SW 1271 (cell line): ENCODE measurements around the gene SPEG.
A peak's percentile ranks its signal among the peaks of the same experiment; 100 is the strongest.
"Not testable (repeated sequence)": the region's sequence is repeated elsewhere in the genome, so short reads cannot be mapped to it uniquely, and the experiment has no call there.

Experiments used
- DNase-seq, 2 experiments: peaks; one replicate each; lab custom pipeline; 2025; lab: John Stamatoyannopoulos, UW

Gene SPEG

GRCh38 chr2:219434718-219435525 is at the start of gene SPEG:
TSS of gene SPEG (plus strand) at chr2:219434843. CDS start at chr2:219434978, 135 bp downstream.
- no peak for DNase-seq

GRCh38 chr2:219384859-219385258 is 49.8 kb upstream of the SPEG start:
- DNase-seq = no peak

- DNase-seq = no peak
Measured at GRCh38 chr2:219385958-219386520, 48.6 kb upstream of the SPEG start.

DNA sequence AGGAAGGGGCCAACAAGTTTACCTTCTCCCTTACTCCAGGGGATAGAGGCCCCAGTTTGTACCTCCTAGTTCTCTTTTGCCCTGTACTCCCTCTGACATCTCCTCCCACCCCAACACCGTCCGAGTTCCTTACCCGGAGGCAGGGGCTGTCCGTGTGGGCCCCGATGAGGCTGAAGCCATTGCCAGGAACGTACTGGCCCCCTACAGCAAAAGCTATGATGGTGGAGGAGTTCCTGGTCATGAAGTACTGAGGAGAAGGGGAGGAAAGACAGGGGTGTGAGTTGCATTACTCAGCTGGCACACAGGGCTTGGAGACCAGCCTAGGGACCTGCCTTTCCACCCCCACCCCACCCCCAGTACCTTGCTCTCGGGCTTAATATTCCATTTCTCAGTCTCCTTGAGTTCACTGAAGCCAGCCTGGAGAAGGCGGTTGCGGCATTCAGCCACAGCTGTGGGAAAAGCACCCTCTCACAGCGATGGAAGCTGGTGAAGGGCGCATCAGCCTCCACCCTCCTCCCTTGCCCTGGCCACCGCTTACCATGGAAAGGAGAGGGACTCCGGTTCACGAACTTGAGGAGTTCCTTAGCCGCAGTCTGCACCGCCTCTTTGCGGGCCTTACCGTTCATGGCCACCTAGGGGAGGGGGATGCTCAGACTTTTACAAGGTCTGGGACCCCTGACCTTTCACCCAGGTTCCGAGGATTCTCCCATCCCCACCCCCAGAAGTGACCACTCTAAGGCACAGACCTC is 47.9 kb upstream of the SPEG start:
- DNase-seq = no peak

- peak in 1 of 2 experiments; percentile 90 for DNase-seq
Measured at GRCh38 chr2:219387306-219388120, 47.1 kb upstream of the SPEG start, which contains the start of gene DNPEP. TSS of gene DNPEP (minus strand) at chr2:219387912. CDS start at chr2:219387794, 118 bp downstream.

GRCh38 chr2:219388121-219388906 is 46.3 kb upstream of the SPEG start:
- DNase-seq = peak; percentile 68 to 91

- DNase-seq = no peak
Measured at GRCh38 chr2:219388907-219389156, 45.8 kb upstream of the SPEG start.

- DNase-seq = no peak
Measured at GRCh38 chr2:219392754-219393153, 41.9 kb upstream of the SPEG start.

DNA sequence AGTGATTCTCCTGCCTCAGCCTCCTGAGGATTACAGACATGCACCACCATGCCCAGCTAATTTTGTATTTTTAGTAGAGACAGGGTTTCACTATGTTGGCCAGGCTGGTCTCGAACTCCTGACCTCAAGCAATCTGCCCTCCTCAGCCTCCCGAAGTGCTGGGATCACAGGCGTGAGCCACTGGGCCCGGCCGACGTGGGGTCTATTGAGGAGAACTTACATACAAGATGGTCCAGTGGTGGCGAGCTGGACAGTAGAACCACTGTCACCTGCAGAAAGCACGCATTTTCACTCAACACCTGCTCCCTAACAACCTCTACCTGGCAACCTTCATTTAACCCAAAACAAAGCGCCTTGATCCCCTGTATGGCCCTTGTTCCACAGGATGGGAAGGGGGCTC is 39.6 kb upstream of the SPEG start:
- DNase-seq = not testable (repeated sequence)

- DNase-seq = no peak
Measured at GRCh38 chr2:219395609-219396008, 39.0 kb upstream of the SPEG start.

DNA sequence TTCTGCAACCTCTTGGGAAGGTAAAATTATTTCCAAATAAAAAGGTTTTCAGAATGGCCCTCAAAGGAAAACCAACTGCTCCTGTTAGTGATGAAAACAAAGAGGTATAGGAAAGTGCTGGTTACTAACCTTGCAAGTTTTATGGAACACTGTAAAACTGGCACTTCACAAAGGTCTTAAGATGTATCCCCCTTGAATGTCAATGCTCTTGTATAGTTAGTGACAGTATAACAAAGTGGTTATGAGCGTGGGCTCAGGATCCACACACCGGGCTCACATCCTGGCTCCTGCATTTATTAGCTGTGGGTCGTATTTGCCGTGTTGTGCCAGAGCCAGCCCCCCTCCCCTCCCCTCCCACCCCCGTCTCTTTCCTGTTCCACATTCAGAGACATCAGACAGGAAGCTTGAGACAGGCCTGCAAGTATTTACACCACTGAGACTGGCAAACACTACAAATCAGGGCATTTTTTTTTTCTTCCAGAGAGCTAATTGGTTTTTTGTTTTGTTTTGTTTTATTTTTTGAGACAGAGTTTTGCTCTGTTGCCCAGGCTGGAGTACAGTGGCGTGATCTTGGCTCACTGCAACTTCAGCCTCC is 37.7 kb upstream of the SPEG start:
- no peak for DNase-seq

GRCh38 chr2:219398721-219399363 is 35.8 kb upstream of the SPEG start:
- DNase-seq = no peak

GRCh38 chr2:219399716-219400478 is 34.7 kb upstream of the SPEG start:
- no peak for DNase-seq

DNA sequence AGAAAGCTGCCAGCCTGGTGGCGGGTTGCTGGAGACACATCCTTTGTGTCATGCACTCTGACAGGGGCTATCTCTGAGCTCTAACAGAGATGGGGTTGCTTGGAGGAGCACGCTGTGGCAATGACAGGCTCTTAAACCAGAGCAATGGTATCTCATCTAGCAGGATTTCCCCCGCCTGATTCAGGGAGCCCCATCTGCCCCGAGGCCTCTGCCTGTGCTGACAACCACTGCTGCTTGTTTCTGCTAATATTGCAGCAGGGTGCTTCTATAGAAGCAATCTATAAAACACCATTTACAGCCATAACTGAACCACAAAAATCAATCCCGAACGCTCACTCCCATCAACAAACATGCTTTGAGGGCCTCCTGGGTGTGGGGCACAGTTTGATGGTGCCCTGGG is 34.1 kb upstream of the SPEG start:
- no peak for DNase-seq

- no peak for DNase-seq
Measured at GRCh38 chr2:219401606-219402005, 33.0 kb upstream of the SPEG start.

DNA sequence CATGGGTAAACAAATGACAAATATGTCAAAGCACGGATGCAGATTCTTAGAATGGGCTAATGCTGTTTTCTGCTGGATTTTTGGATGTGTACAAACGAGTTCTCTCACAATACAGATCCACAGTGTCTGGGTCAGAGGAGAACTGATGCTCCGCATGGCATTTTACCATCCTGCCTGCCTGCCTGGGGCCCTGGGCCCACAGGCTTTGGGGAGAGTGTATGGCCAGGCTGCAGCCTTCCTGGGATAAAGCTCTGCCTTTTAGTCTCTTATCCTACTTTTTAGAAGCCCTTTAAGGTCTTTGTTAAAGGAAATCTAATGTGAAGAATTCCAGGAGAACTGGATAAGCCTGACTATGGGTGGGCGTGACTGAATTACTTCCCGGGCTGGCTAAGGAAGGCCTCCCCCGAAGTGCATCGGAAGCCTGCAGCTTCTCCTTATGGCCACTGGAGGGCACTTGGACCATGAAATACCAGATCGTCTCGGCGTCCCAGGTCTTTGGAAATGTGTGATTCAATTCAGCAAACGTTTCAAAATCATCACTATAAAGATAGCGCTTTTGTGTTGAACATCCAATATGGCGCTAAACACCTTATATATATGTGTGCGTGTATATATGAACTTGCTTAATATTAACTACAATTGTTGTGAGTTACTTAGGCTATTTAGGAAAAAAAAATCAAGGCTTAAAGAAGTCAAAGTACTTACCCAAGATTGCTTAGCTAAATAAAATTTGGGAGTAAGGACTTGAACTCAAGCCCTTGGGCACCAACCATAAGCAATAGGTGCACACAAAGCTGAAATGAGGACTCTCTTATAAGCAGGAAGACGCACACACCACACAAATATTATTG is 31.8 kb upstream of the SPEG start:
- DNase-seq = peak; percentile 63 to 74

DNA sequence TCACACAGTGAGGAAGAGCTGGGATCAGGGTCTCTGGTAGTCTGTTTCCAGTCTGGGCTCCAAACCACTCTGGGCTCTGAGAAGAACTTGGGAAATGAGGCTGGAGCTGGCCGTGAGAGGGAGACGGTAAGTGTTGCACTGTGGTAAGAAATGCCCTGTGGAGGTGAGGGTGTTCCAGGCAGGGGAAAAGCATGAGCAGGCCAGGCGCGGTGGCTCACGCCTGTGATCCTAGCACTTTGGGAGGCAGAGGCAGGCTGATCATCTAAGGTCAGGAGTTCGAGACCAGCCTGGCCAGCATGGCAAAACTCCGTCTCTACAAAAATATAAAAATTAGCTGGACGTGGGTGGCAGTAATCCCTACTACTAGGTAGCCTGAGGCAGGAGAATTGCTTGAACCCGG is 30.8 kb upstream of the SPEG start:
- DNase-seq = no peak

- no peak for DNase-seq
Measured at GRCh38 chr2:219404291-219404910, 30.2 kb upstream of the SPEG start.
